ENCODE measurements around the gene VMP1. TPM values are rescaled to one million over a fixed set of nuclear protein-coding genes. Genes with fewer than 3 reads are reported as not detected.

Gene VMP1
- total and polyA plus RNA-seq, 2 of the 13 experiments (the other 11 are each of a cell fraction or from before 2014, with no cell fraction given), result 186 to 271 TPM

- TF ChIP-seq, protein P1, sequence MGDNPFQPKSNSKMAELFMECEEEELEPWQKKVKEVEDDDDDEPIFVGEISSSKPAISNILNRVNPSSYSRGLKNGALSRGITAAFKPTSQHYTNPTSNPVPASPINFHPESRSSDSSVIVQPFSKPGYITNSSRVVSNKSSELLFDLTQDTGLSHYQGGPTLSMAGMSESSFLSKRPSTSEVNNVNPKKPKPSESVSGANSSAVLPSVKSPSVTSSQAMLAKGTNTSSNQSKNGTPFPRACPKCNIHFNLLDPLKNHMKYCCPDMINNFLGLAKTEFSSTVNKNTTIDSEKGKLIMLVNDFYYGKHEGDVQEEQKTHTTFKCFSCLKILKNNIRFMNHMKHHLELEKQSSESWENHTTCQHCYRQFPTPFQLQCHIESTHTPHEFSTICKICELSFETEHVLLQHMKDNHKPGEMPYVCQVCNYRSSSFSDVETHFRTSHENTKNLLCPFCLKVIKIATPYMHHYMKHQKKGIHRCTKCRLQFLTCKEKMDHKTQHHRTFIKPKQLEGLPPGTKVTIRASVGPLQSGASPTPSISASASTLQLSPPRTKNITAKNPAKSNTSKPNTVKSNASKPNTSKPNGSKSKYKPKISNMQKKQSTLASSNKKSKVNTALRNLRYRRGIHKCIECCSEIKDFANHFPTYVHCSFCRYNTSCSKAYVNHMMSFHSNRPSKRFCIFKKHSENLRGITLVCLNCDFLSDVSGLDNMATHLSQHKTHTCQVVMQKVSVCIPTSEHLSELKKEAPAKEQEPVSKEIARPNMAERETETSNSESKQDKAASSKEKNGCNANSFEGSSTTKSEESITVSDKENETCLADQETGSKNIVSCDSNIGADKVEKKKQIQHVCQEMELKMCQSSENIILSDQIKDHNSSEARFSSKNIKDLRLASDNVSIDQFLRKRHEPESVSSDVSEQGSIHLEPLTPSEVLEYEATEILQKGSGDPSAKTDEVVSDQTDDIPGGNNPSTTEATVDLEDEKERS (CRISPR knock-in tag; IDR thresholded peaks at IDR 0.05), result no peak
- TF ChIP-seq AFF4 (CRISPR knock-in tag; IDR thresholded peaks at IDR 0.05), result no peak
- TF ChIP-seq ZNF333 (CRISPR knock-in tag; IDR thresholded peaks at IDR 0.05; ENCODE audit: borderline replicate concordance), result no peak
- TF ChIP-seq DNMT3B (CRISPR knock-in tag; conservative IDR thresholded peaks at IDR 0.05), result peak; percentile 85
- TF ChIP-seq ZEB1 (IDR thresholded peaks at IDR 0.05; ENCODE audit: insufficient replicate concordance, low read depth), result peak; percentile 89
- peak in 1 of 2 experiments; percentile 15; a peak in 1 of 4 replicates for TF ChIP-seq KLF16 (CRISPR knock-in tag; IDR thresholded peaks at IDR 0.05)
- TF ChIP-seq STAT5B (CRISPR knock-in tag; IDR thresholded peaks at IDR 0.05), result no peak
- no peak for TF ChIP-seq TEAD2 (CRISPR knock-in tag; IDR thresholded peaks at IDR 0.05)
- TF ChIP-seq ZNF124 (CRISPR knock-in tag; IDR thresholded peaks at IDR 0.05), result peak; percentile 17; the same call in 1 of the 2 replicates
- no peak for TF ChIP-seq STAT6 (CRISPR knock-in tag; IDR thresholded peaks at IDR 0.05; ENCODE audit: borderline replicate concordance)
- TF ChIP-seq HNF4G (IDR thresholded peaks at IDR 0.05; ENCODE audit: borderline replicate concordance, low read depth, low read length), result 0 out of 2 replicates have a peak, but pooled peaks have one; percentile 26
- no peak for TF ChIP-seq HNF4G (CRISPR knock-in tag; IDR thresholded peaks at IDR 0.05; ENCODE audit: borderline replicate concordance, low read depth)
- peak; percentile 40; the same call in 1 of the 2 replicates for TF ChIP-seq SMC3 (IDR thresholded peaks at IDR 0.05; ENCODE audit: low read length)
- TF ChIP-seq SIX1 (CRISPR knock-in tag; IDR thresholded peaks at IDR 0.05; ENCODE audit: borderline replicate concordance), result peak; percentile 73; the same call in 1 of the 2 replicates
- no peak for TF ChIP-seq RORA (CRISPR knock-in tag; IDR thresholded peaks at IDR 0.05)
- no peak for TF ChIP-seq SRSF4 (IDR thresholded peaks at IDR 0.05; ENCODE audit: low read depth, low read length, poor library complexity, severe bottlenecking)
- TF ChIP-seq MTF1 (CRISPR knock-in tag; IDR thresholded peaks at IDR 0.05), result 0 out of 2 replicates have a peak, but pooled peaks have one; percentile 37
- TF ChIP-seq RAD21 (CRISPR knock-in tag; IDR thresholded peaks at IDR 0.05), result peak; percentile 28; the same call in 1 of the 2 replicates
- TF ChIP-seq MEF2D (CRISPR knock-in tag; IDR thresholded peaks at IDR 0.05), result no peak
- TF ChIP-seq ZNF605 (CRISPR knock-in tag; IDR thresholded peaks at IDR 0.05), result peak; percentile 86
- TF ChIP-seq FOXA3 (CRISPR knock-in tag; IDR thresholded peaks at IDR 0.05), result peak; percentile 74
These were observed 139.1 kb downstream of the VMP1 start (continued) for GRCh38 chr17:59846394-59847165.
